A549 (cell line): ENCODE data around the gene DAW1. TPM values are rescaled to one million over a fixed set of nuclear protein-coding genes. Genes with fewer than 3 reads are reported as not detected.
A peak's percentile ranks its signal among the peaks of the same experiment; 100 is the strongest.

Source experiments
- ATAC-seq, 2 experiments: fragments of 200-7000 bp in 1 of 2; fragments of >200 bp in 1 of 2; cut with Nextera tagmentation in 1 of 2; cut with Tn5 transposase in 1 of 2; 3 replicates each; pipeline versions ENCODE4 v1.8.0 to v1.9.1; 2018 to 2020; ENCODE audit warnings: mild to moderate bottlenecking in 1 of 2, moderate library complexity in 1 of 2
- CTCF ChIA-PET: fragments of 300-600 bp; sonication (Branson Sonifier 250); formaldehyde crosslinking; extraction: SDS; loops from one replicate; lab custom pipeline; 2021; ENCODE audit warnings: antibody characterized with exemption, inconsistent platforms; lab: Yijun Ruan, JAX
- POLR2A ChIA-PET: fragments of 350-600 bp; formaldehyde crosslinking; extraction: SDS; loops from one replicate; lab custom pipeline; 2021; ENCODE audit warnings: antibody characterized with exemption, inconsistent platforms; lab: Yijun Ruan, JAX
- DNase-seq, 2 experiments: peaks; one replicate each; pipeline versions ENCODE4 v3.0.0 to v3.0.0-alpha.2; 2011 to 2016; ENCODE audit warnings: low read depth in 1 of 2, low spot score in 1 of 2
- FAIRE-seq: peaks from 2 replicates; lab custom pipeline; 2011; peaks lifted over from hg19 to GRCh38; lab: Jason Lieb, UNC
- H3K27ac ChIP-seq, 2 experiments: fragments of >200 bp; sonication (Bioruptor Twin); formaldehyde crosslinking; 3 replicates each; pipeline ENCODE4 v1.5.1; 2016 to 2017
- H3K4me1 ChIP-seq: fragments of >200 bp; sonication (Bioruptor Twin); formaldehyde crosslinking; 3 replicates; pipeline ENCODE4 v1.6.1; 2016
- H3K4me2 ChIP-seq: fragments of >200 bp; sonication (Bioruptor Twin); formaldehyde crosslinking; 3 replicates; pipeline ENCODE4 v1.6.1; 2016
- H3K4me3 ChIP-seq: fragments of >200 bp; sonication (Bioruptor Twin); formaldehyde crosslinking; 3 replicates; pipeline ENCODE4 v1.5.1; 2016
- H3K9me3 ChIP-seq: fragments of >200 bp; sonication (Bioruptor Twin); formaldehyde crosslinking; 3 replicates; pipeline ENCODE4 v1.6.1; 2016
- BCL3 ChIP-seq: fragments of >200 bp; sonication (Bioruptor Twin); formaldehyde crosslinking; IDR thresholded peaks from 3 replicates; pipeline ENCODE4 v1.6.1; 2016
- CBX2 ChIP-seq: fragments of 200-600 bp; sonication (generic); IDR thresholded peaks from 2 replicates; pipeline ENCODE4 v1.6.1; 2016; ENCODE audit warnings: low read depth, mild to moderate bottlenecking, borderline replicate concordance
- CHD4 ChIP-seq: fragments of 200-600 bp; sonication (generic); IDR thresholded peaks from 2 replicates; pipeline ENCODE4 v1.6.1; 2016; ENCODE audit warnings: antibody characterized with exemption, mild to moderate bottlenecking, borderline replicate concordance
- E2F6 ChIP-seq: IDR thresholded peaks from 2 replicates; pipeline ENCODE4 v1.6.1; 2012; ENCODE audit warnings: low read depth, borderline replicate concordance
- EHF ChIP-seq: fragments of 250-450 bp; sonication (Bioruptor Pico); IDR thresholded peaks from 2 replicates; pipeline ENCODE4 v1.5.0; 2020; ENCODE audit warnings: mild to moderate bottlenecking
- EP300 ChIP-seq, 2 experiments: fragments of >200 bp; sonication (Bioruptor Twin); formaldehyde crosslinking; IDR thresholded peaks; 2 replicates in 1 of 2; 3 replicates in 1 of 2; pipeline ENCODE4 v1.6.1; 2016 to 2017
- FOSL2 ChIP-seq, 2 experiments: fragments of 450-650 bp in 1 of 2; fragments of >200 bp in 1 of 2; sonication (Bioruptor Twin) in 1 of 2; formaldehyde crosslinking; IDR thresholded peaks; 2 replicates each; pipeline versions ENCODE4 v1.5.0 to v1.6.1; 2016 to 2020; ENCODE audit warnings: mild to moderate bottlenecking in 1 of 2, moderate library complexity in 1 of 2
- GATA3 ChIP-seq: IDR thresholded peaks from 2 replicates; pipeline ENCODE4 v1.6.1; 2012; ENCODE audit warnings: borderline replicate concordance
- HEYL ChIP-seq: fragments of 250-450 bp; sonication (Bioruptor Pico); IDR thresholded peaks from 2 replicates; pipeline ENCODE4 v1.8.0; 2021; ENCODE audit warnings: mild to moderate bottlenecking, moderate library complexity
- JUN ChIP-seq, 2 experiments: fragments of >200 bp; sonication (Bioruptor Twin); formaldehyde crosslinking; IDR thresholded peaks; 2 replicates in 1 of 2; 3 replicates in 1 of 2; pipeline ENCODE4 v1.6.1; 2016 to 2017
- JUNB ChIP-seq: fragments of >200 bp; sonication (Bioruptor Twin); formaldehyde crosslinking; IDR thresholded peaks from 2 replicates; pipeline ENCODE4 v1.6.1; 2016
- MYC ChIP-seq: IDR thresholded peaks from 2 replicates; pipeline ENCODE4 v1.6.1; 2012; ENCODE audit warnings: mild to moderate bottlenecking, inconsistent platforms, low read length, improper control_type of control experiment, borderline replicate concordance
- NFE2L2 ChIP-seq: fragments of 150-350 bp; conservative IDR thresholded peaks from 2 replicates; pipeline ENCODE4 v1.6.1; 2014; ENCODE audit warnings: low read length
- NPAS2 ChIP-seq: fragments of 250-450 bp; sonication (Bioruptor Pico); IDR thresholded peaks from 2 replicates; pipeline ENCODE4 v1.8.0; 2022; ENCODE audit warnings: mild to moderate bottlenecking, moderate library complexity, borderline replicate concordance
- PBX3 ChIP-seq: IDR thresholded peaks from 2 replicates; pipeline ENCODE4 v1.6.1; 2012
- PHF8 ChIP-seq: fragments of 200-600 bp; sonication (generic); IDR thresholded peaks from 2 replicates; pipeline ENCODE4 v1.6.1; 2016; ENCODE audit warnings: low read depth, mild to moderate bottlenecking, antibody characterized with exemption, moderate library complexity, borderline replicate concordance
- RAD21 ChIP-seq, 2 experiments: fragments of >200 bp in 1 of 2; sonication (Bioruptor Twin) in 1 of 2; formaldehyde crosslinking in 1 of 2; IDR thresholded peaks in 1 of 2; conservative IDR thresholded peaks in 1 of 2; 2 replicates in 1 of 2; 3 replicates in 1 of 2; pipeline ENCODE4 v1.6.1; 2012 to 2018; ENCODE audit warnings: inconsistent platforms in 1 of 2
- RARB ChIP-seq: fragments of 250-450 bp; sonication (Bioruptor Pico); IDR thresholded peaks from 2 replicates; pipeline ENCODE4 v1.8.0; 2021; ENCODE audit warnings: mild to moderate bottlenecking, moderate library complexity
- RFX5 ChIP-seq: fragments of 450-650 bp; IDR thresholded peaks from 2 replicates; pipeline ENCODE4 v1.7.1; 2014; ENCODE audit warnings: antibody characterized with exemption, mild to moderate bottlenecking, moderate library complexity
- ZSCAN20 ChIP-seq: fragments of 250-450 bp; sonication (Bioruptor Pico); IDR thresholded peaks from 2 replicates; pipeline ENCODE4 v1.8.0; 2022; ENCODE audit warnings: mild to moderate bottlenecking, moderate library complexity
- WGBS: methylation state at CpG from one replicate; pipeline ENCODE4 v1.1.6; 2017; ENCODE audit errors: missing lambda C conversion rate; 5-methylcytosine and 5-hydroxymethylcytosine counted together
- polyA plus RNA-seq, 4 experiments: library from polyadenylated mRNA; depleted of rRNA in 3 of 4; stranded (reverse); fragments of >200 nt; fragmentation: RNase III in 1 of 4; extraction: RNeasy Plus Mini Kit Qiagen cat#74134 plus additional on column Dnase treatment in 1 of 4; gene quantifications; 2 replicates in 3 of 4; 3 replicates in 1 of 4; pipeline ENCODE4 v1.2.3, GENCODE V29; 2011 to 2017
- TF ChIP-seq, protein P1 (sequence below): IDR thresholded peaks from 2 replicates; pipeline ENCODE4 v1.6.1; 2012
- TF ChIP-seq, protein P2 (sequence below): fragments of 250-450 bp; sonication (Bioruptor Pico); IDR thresholded peaks from 2 replicates; pipeline ENCODE4 v1.5.0; 2020; ENCODE audit warnings: low read depth, mild to moderate bottlenecking, moderate library complexity
- TF ChIP-seq, protein P3 (sequence below): fragments of 200-600 bp; sonication (generic); IDR thresholded peaks from 2 replicates; pipeline ENCODE4 v1.6.1; 2016; ENCODE audit warnings: antibody characterized with exemption, mild to moderate bottlenecking, moderate library complexity

The DAW1 gene
- polyA plus RNA-seq, 2 of the 4 experiments (the other 2 are of a cell fraction): 1.1 to 2.7 TPM

DNA sequence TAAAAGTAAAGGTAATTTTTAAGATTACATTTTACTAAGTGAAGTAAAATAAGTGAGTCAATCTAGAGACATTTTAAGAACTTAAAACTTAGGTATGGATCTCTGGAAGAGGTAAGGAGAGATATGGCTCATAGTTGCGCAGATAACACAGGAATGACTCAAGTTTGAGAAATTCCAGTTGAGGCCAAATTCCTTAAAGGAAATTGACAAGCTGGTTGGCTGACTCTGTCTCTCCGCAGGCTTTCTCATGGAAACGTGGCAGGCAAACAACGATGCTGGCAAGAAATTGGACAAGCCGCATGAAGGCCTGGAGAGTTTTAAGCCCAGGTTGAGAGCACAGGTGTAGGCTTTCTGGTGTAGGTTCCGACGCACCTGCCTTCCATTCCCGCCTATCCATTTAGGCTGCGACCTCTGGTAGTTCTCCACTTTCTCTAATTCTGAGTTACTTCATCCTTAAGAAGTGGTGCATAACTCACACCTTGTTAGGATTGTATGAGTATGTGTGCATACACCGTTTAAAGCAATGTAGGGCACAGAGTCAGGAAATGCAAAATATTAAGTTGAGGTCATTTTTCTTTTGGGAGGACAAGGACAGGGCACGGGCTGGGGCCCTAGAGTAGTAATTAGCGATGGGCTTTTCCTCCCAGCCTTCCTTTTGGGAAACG lies 589 bp upstream of the DAW1 start:
- ChIA-PET POLR2A (interaction anchor here (0.6 kb wide), 1 partner anchor 303 kb away, joined by 4 read pairs; no protein-coding TSS in a partner anchor), CTCF (interaction anchor here (1.3 to 11.6 kb wide), 3 partner anchors 9 to 213 kb away, joined by 3 to 68 read pairs (median 3); no protein-coding TSS in a partner anchor)
- 38% methylated on average over 13 of the region's 13 CpGs for WGBS
- Histone ChIP-seq H3K4me3 (no peak overlapping the region), H3K9me3 (no peaks in the 10 kb centered on the region), H3K4me2 (peak overlapping the region; percentile 44), H3K4me1 (peaks cover 32% of the 10 kb centered on the region), H3K27ac (peak overlapping the region; percentile 83 to 93)
- TF ChIP-seq, protein P1, sequence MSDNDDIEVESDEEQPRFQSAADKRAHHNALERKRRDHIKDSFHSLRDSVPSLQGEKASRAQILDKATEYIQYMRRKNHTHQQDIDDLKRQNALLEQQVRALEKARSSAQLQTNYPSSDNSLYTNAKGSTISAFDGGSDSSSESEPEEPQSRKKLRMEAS: peak; percentile 94
- peak; percentile 75; the same call in 1 of the 2 replicates for TF ChIP-seq GATA3
- peak; percentile 19 to 67; a peak in 2 of 5 replicates for TF ChIP-seq EP300 (IDR thresholded peaks at IDR 0.05)
- TF ChIP-seq E2F6: peak; percentile 83
- peak in 1 of 2 experiments; percentile 68; a peak in 1 of 5 replicates for TF ChIP-seq JUN (IDR thresholded peaks at IDR 0.05)
- TF ChIP-seq RAD21 (conservative IDR thresholded peaks at IDR 0.05 in 1 of 2, IDR thresholded peaks at IDR 0.05 in 1 of 2): peak in 1 of 2 experiments; percentile 4; a peak in 1 of 5 replicates
- peak; percentile 50; the same call in 1 of the 2 replicates for TF ChIP-seq FOSL2 (IDR thresholded peaks at IDR 0.05)
- TF ChIP-seq FOSL2 (CRISPR knock-in tag; IDR thresholded peaks at IDR 0.05): peak; percentile 82
- TF ChIP-seq, protein P2, sequence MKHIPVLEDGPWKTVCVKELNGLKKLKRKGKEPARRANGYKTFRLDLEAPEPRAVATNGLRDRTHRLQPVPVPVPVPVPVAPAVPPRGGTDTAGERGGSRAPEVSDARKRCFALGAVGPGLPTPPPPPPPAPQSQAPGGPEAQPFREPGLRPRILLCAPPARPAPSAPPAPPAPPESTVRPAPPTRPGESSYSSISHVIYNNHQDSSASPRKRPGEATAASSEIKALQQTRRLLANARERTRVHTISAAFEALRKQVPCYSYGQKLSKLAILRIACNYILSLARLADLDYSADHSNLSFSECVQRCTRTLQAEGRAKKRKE (CRISPR knock-in tag): peak; percentile 43; the same call in 1 of the 2 replicates
- no peak for TF ChIP-seq NPAS2 (CRISPR knock-in tag)
- peak; percentile 78 for TF ChIP-seq JUNB
- no peak for TF ChIP-seq RARB (CRISPR knock-in tag)
- ATAC-seq (peak; percentile 85 to 93), FAIRE-seq (peak; percentile 18), DNase-seq (peak; percentile 59 to 74)

DNA sequence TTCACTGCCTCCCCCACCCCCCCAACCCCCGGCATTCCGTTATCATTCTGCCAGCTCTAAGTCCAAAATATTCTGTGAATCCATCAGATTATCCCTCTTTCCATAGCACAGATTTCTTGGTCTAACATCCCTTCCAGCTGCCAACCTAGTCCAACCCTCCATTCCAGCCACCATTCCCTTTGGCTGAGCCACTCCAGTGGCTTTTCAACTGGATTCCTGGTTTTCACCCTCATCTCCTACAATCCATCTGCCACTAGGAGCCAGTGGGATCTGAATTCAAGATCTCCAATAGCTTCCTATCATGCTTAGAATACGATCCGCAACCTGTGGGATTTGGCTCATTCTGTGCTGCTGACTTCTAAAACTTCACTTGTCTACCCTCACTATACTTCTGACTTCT lies 1.2 kb downstream of the DAW1 start:
- Histone ChIP-seq H3K4me3 (no peak overlapping the region), H3K4me1 (peaks cover 51% of the 10 kb centered on the region), H3K9me3 (no peaks in the 10 kb centered on the region), H3K27ac (peak overlapping the region; percentile 83 to 93; a peak in 5 of 6 replicates), H3K4me2 (no peak overlapping the region)
- FAIRE-seq: no peak
- no peak for ATAC-seq
- 93% methylated on average over 4 of the region's 4 CpGs for WGBS
- CTCF ChIA-PET: interaction anchor here (1.2 to 11.6 kb wide), 3 partner anchors 11 to 107 kb away, joined by 3 to 68 read pairs (median 6); no protein-coding TSS in a partner anchor
- TF ChIP-seq PBX3 (no peak), CBX2 (no peak), RFX5 (no peak), MYC (no peak), E2F6 (no peak), CHD4 (no peak), BCL3 (no peak), PHF8 (no peak), EHF (CRISPR knock-in tag) (no peak), ZSCAN20 (CRISPR knock-in tag) (no peak), HEYL (CRISPR knock-in tag) (no peak), NFE2L2 (no peak)
- TF ChIP-seq, protein P1: no peak
- TF ChIP-seq, protein P3, sequence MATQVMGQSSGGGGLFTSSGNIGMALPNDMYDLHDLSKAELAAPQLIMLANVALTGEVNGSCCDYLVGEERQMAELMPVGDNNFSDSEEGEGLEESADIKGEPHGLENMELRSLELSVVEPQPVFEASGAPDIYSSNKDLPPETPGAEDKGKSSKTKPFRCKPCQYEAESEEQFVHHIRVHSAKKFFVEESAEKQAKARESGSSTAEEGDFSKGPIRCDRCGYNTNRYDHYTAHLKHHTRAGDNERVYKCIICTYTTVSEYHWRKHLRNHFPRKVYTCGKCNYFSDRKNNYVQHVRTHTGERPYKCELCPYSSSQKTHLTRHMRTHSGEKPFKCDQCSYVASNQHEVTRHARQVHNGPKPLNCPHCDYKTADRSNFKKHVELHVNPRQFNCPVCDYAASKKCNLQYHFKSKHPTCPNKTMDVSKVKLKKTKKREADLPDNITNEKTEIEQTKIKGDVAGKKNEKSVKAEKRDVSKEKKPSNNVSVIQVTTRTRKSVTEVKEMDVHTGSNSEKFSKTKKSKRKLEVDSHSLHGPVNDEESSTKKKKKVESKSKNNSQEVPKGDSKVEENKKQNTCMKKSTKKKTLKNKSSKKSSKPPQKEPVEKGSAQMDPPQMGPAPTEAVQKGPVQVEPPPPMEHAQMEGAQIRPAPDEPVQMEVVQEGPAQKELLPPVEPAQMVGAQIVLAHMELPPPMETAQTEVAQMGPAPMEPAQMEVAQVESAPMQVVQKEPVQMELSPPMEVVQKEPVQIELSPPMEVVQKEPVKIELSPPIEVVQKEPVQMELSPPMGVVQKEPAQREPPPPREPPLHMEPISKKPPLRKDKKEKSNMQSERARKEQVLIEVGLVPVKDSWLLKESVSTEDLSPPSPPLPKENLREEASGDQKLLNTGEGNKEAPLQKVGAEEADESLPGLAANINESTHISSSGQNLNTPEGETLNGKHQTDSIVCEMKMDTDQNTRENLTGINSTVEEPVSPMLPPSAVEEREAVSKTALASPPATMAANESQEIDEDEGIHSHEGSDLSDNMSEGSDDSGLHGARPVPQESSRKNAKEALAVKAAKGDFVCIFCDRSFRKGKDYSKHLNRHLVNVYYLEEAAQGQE: no peak
- TF ChIP-seq, all 56 proteins: peak for 0
- no peak for DNase-seq
- POLR2A ChIA-PET: no interaction called here
